NCI-H82 treated with DMSO at 0.1 percent for 48 hours (cell line): Measurements from ENCODE around the gene UMAD1.

Experiments
- DNase-seq: peaks from one replicate; lab custom pipeline; 2025; ENCODE audit not compliant: unreplicated experiment; lab: John Stamatoyannopoulos, UW

UMAD1 gene

DNA sequence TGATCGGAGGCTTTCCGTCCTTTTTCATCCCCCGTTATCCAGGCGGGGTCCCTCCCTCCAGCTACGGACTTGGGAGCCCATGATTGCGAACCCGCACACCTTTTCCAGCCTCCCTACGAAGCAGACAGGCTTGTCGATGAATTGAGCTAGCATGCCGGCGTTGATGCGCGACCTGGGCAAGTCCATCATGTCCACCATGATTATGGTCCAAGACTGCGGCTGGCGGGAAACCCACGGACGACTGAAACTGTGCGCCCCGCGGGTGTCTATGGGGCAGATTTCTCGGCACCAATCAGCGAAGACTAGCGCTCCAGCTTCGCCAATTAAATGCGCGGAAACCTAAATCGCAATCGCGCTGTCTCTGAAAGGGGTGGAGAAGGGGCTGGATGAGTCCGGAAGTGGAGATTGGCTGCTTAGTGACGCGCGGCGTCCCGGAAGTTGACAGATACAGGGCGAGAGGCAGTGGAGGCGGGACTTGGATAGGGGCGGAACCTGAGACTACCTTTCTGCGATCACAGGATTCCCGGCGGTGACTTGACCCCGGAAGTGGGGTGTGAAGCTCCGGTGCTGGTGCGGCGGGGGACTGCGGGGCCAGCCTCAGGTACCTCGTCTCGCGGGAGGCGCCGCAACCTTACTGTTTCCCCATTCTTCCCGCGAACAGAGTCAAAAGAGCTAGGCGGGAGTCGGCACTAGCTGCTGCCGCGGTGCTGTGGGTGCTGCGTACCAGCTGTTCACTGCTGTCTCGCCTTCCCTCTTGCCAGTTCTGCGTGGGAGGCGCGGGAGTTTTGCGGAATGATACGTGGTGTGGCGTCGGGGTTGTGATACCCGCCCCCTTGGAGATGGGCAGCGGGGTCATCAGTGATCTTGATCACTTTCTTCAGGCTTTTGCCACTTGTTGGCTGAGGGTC lies at the start of gene UMAD1:
Gene UMAD1, plus strand, starts transcription at position 532 of the 908 bp plus-strand sequence. CDS start 32,620 bp downstream, outside the sequence.
- peak; percentile 99 for DNase-seq

GRCh38 chr7:7595451-7595850 lies 45.1 kb upstream of the UMAD1 start:
- no peak for DNase-seq

DNA sequence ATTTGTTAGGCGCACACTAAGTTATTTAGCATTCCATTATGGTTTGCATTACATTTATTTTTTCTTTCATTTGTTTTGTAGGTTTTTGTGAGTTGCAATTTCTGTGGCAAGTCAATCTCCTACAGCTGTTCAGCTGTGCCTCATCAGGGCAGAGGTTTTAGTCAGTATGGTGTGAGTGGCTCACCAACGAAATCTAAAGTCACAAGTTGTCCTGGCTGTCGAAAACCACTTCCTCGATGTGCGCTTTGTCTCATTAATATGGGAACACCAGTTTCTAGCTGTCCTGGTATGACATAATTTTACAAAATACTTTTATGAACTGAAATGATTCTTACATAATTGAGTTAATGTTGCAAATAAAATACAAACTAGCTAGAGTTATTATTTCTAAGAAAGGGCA lies 44.4 kb upstream of the UMAD1 start:
- DNase-seq = no peak

GRCh38 chr7:7607010-7607409 lies 33.5 kb upstream of the UMAD1 start:
- no peak for DNase-seq

- no peak for DNase-seq
Measured at GRCh38 chr7:7609330-7609729, 31.2 kb upstream of the UMAD1 start.

DNA sequence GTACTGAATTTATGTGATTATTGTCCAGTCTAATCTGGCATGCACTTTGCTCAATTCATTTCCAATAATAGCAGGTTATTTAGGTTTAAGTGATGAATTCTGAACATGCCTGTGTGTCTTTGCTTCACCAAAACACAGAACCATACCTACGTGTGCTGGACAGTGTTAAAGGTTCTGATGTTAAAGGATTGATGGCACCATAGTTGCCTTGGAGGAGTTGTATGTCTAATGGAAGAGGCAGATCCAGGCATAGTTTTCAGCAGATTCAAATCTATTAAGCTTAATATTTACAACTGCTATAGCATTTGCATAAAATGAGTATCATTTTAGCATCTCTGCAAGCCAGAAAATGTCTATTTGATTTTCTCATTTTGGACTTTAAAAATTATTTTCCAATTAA lies 28.0 kb upstream of the UMAD1 start:
- DNase-seq = no peak

DNA sequence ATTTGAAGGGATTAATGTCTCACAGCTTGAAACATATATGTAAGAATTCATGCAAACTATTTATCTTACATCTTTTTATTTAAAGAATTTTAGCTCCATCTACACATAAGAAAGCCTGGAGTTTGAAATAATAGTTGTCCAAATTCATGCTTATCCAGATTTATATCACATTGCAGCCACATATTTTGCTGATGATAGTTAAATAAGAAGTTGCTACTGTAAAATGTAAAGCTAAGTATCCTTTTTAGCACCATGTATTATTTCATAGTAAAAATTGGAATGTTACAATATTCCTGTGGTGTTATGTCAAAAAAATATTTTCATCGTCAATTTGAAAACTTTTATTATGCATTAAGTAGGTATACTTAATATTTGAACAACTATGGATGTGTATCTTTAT lies 27.3 kb upstream of the UMAD1 start:
- no peak for DNase-seq

DNA sequence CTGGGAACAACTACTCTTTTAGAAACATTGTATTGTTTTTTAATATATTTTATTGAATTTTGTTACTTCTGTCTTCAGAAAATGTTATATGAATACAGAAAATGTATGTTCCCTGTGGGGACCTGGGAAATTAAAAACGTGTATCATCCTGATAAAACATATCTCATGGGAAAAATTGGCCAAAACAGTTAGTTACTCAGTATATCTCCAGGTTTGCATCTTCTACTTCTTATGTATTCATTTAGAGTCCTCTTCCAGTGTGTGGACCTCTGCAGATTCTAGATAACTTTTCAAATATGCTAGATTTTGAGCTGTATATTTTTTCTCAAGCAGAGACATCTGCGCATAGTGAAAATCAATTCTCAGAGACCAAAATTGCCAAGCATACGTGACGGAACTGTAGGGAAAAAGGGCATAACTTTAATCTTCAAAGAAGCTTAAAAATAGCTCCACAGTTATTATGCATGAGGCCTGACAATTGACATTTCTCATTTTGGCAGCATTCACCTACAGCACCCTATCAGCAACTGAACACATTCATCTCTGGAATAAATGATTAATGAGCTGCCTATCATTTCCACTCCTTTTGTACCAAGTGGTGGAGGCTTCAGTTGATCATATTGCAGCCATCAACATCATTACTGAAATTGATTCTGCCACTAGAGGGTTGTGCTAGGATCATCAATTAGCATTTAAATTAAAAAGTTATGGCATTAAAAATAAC lies 26.4 kb upstream of the UMAD1 start:
- no peak for DNase-seq

DNA sequence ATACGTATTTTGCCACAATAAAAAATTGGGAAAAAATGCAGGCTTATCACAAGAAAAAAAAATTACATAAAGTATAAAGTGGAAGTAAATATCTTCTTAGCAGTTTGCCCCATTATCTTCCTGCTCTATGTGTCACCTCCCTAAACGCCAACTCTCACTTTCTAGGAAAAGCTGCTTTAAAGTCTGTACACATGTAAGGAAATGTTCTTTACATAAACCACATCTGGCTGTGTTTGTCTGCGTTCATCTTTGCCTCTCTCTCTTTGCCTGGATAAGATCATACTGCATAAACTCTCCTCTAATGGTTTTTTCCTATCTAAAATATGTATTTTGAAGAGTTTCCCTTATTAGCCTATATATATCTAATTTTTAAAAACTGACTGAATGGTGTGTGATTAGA lies 23.0 kb upstream of the UMAD1 start:
- DNase-seq = no peak

GRCh38 chr7:7618410-7618809 lies 22.1 kb upstream of the UMAD1 start:
- no peak for DNase-seq

GRCh38 chr7:7620236-7620635 lies 20.3 kb upstream of the UMAD1 start:
- no peak for DNase-seq

DNA sequence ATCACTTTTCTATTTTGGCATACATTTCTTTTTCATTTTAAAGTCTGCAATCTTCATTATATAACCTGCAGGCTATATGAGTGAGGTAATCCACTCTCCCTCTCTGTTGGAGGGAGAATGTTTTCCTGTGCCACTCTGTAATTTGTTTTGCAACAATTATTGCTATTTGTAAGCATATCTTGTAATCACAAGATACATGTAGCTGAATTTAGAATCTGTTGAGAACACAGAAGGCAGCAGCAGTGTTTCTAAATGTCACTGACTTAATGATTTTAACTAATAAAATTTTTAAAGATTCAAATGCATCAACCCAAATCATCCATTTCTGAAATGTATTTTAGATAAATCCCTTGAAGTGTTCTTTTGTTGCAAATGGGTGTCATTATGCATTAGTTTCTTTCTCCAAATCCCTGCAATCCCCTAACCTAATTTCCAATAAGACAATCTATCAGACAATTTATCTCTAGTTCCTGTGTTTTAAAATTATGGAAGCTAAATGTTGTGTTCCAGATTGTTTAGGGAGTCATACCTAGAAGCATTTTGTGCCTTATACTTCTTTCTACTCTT lies 19.8 kb upstream of the UMAD1 start:
- no peak for DNase-seq

DNA sequence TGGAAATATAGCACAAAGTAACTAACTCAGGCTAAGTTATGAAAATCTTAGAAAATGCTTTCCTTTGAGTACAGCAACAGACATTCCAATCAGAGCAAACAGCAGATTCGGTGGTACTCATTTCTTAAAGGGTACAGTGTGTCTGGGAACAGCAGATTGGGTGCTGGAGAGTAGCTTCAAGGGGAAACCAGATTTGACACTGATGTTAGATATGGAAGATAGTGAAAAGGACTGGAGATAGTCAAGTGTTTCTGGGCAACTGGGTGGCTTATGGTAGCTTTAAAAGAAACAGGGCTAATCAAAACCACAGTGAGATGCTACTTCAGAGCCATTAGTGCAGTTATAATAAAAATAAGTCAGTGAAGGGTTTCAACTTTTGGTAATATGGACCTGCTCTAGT lies 12.1 kb upstream of the UMAD1 start:
- no peak for DNase-seq

GRCh38 chr7:7630626-7631329 lies 9.8 kb upstream of the UMAD1 start:
- no peak for DNase-seq

DNA sequence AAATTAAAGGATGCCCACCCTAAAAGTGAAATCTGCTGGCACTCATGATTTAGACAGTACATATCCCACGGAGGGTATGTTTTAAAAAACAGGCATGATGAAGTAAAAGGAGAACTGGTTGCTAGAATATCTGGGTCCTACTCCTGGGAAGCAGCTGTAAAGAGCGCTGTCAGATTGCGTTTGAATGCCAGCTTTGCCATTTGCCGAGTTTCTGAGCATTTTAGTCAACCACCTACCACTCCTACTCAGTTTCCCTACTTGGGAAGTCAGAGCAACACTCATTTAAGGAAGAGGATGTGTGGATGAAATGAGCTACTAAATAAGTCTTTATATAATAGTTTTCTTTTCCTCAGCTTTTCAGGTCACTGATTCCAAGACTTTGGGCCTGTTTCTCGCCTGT lies 1.1 kb upstream of the UMAD1 start:
- DNase-seq = no peak

DNA sequence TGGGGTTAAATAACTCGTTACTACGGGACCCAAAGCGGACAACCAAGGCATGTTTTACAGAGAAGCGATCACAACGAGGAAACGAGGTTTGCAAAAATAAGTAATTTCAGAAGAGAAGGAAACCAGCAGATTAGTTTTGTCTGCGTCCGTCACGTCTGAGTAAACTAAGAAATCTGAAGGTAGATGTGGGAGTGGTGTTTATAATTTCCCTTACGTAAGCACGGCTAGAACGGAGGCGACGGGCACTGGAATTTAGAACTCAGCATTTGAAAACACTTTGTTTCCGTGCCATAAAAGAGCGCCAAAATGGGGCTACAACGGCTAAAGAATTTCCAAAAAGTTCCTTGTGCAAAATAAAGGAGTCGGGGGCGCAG lies 718 bp upstream of the UMAD1 start:
- peak; percentile 21 for DNase-seq

GRCh38 chr7:7641129-7641663 lies 644 bp downstream of the UMAD1 start:
- no peak for DNase-seq

DNA sequence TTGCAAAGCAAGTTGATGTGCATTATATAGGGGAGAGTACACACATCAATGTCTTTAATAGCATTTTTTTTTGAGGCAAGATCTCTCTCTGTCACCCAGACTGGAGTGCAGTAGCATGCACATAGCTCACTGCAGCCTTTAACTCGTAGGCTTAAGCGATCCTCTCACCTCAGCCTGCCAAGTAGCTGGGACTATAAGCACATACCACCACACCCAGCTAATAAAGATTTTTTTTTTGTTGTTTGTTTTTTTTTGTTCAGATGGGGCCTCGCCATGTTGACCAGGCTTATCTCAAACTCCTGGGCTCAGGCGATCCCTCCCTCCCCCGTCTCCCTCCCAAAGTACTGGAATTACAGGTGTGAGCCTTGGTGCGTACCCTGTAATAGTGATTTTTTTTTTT lies 1.5 kb downstream of the UMAD1 start:
- no peak for DNase-seq

DNA sequence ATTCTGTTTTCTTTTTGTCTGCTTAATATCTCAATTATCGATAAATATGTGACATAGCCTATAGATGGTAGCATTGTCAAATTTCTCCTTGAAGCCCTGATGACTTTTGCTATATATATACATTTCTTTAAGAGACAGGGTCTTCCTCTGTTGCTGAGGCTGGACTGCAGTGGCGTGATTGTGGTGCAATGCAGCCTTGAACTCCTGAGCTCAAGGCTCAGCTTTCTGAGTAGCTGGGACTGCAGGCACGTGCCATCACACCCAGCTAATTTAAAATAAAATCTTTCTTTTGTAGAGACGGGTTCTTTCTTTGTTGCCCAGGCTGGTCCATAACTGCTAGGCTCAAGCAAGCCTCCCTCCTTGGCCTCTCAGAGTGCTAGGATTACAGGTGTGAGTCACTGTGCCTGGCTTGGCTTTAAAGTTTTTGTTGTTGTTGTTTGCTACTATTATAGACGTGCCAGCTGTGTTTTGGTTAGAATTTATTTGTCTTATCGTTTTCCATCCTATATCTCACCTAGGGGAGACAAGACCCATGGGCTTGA lies 7.0 kb downstream of the UMAD1 start:
- no peak for DNase-seq

- no peak for DNase-seq
Measured at GRCh38 chr7:7650682-7651206, 10.2 kb downstream of the UMAD1 start.

DNA sequence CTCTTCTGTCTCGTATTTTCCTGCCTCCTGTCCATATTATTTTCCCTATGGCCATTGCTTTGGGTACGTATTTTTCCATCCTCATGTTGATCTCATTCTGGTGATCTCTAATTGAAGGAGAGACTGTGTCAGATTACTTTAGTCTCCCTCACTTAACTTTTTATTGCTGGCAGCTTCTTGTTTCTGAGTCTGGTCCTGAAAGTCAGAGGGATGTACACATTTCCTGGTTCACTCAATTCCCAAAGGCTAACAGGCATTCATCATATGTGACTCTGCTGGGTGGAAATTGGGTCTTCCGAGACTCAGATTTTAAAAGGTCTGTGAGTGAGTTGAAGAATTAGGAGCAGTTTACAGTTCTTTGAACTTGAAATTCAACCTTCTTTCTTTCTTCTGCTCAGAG lies 10.9 kb downstream of the UMAD1 start:
- DNase-seq = no peak
